SU-DHL-6 (cell line): ENCODE results near the gene SYTL2.
"Not testable (repeated sequence)": the region's sequence is repeated elsewhere in the genome, so short reads cannot be mapped to it uniquely, and the experiment has no call there.

ENCODE experiments used
- H2AFZ ChIP-seq: fragments of 200-600 bp; sonication (generic); 2 replicates; pipeline ENCODE4 v1.6.1; 2014; ENCODE audit warnings: low read depth, mild to moderate bottlenecking, moderate library complexity, mixed read lengths, antibody characterized with exemption, low read length; ENCODE audit not compliant: severe bottlenecking
- H3F3A ChIP-seq: fragments of 200-600 bp; shearing (Covaris generic); 2 replicates; pipeline ENCODE4 v1.6.0; 2016; ENCODE audit warnings: antibody characterized with exemption, mild to moderate bottlenecking; ENCODE audit not compliant: insufficient read depth
- H3K27ac ChIP-seq: fragments of 200-600 bp; sonication (generic); 2 replicates; pipeline ENCODE4 v1.5.1; 2016; ENCODE audit warnings: low read depth, mild to moderate bottlenecking, low read length, moderate library complexity, mixed read lengths
- H3K27me3 ChIP-seq: fragments of 200-600 bp; sonication (generic), shearing (Covaris generic); 2 replicates; pipeline ENCODE4 v1.6.0; 2014; ENCODE audit warnings: mild to moderate bottlenecking, low read length
- H3K36me3 ChIP-seq: fragments of 200-600 bp; sonication (generic); 2 replicates; pipeline ENCODE4 v1.6.1; 2014; ENCODE audit warnings: mild to moderate bottlenecking, low read length, mixed read lengths
- H3K4me2 ChIP-seq: fragments of 300-600, 200-600 bp; shearing (Covaris generic), sonication (generic); 2 replicates; pipeline ENCODE4 v1.6.0; 2014; ENCODE audit warnings: low read length, low read depth, mild to moderate bottlenecking; ENCODE audit not compliant: poor library complexity, severe bottlenecking
- H3K4me3 ChIP-seq: fragments of 200-600 bp; sonication (generic); 2 replicates; pipeline ENCODE4 v1.5.1; 2014; ENCODE audit warnings: antibody characterized with exemption, low read length, mild to moderate bottlenecking, mixed read lengths; ENCODE audit not compliant: insufficient read depth, poor library complexity, severe bottlenecking
- H3K79me2 ChIP-seq: fragments of 200-600 bp; sonication (generic); 2 replicates; pipeline ENCODE4 v1.6.1; 2014; ENCODE audit warnings: mild to moderate bottlenecking, low read length, moderate library complexity; ENCODE audit not compliant: insufficient read depth
- H3K9ac ChIP-seq: fragments of 200-600 bp; sonication (generic); 2 replicates; pipeline ENCODE4 v1.7.0; 2014; ENCODE audit warnings: mild to moderate bottlenecking, low read length
- H3K9me2 ChIP-seq: fragments of 200-600 bp; sonication (generic); replicated peaks from 2 replicates; pipeline ENCODE4 v1.6.1; 2014; ENCODE audit warnings: low read length; ENCODE audit not compliant: insufficient read depth
- H3K9me3 ChIP-seq: fragments of 200-600 bp; sonication (generic); 2 replicates; pipeline ENCODE4 v1.6.1; 2014; ENCODE audit warnings: low read length, mixed read lengths; ENCODE audit not compliant: insufficient read depth
- H4K20me1 ChIP-seq: fragments of 200-600 bp; sonication (generic); 2 replicates; pipeline ENCODE4 v1.6.1; 2014; ENCODE audit warnings: low read depth, mild to moderate bottlenecking, antibody characterized with exemption, low read length, moderate library complexity, mixed read lengths
- CTCF ChIP-seq: fragments of 200-600 bp; sonication (generic); IDR thresholded peaks from one replicate; pipeline ENCODE4 v1.5.1; 2017; ENCODE audit warnings: antibody characterized with exemption, mild to moderate bottlenecking, low read length, moderate library complexity; ENCODE audit not compliant: insufficient read depth, poor library complexity, severe bottlenecking
- EZH2phosphoT487 ChIP-seq: fragments of 200-600 bp; sonication (generic), shearing (Covaris generic); conservative IDR thresholded peaks from 2 replicates; pipeline ENCODE4 v1.6.1; 2018; ENCODE audit warnings: mild to moderate bottlenecking, antibody characterized with exemption, low read length, moderate library complexity, mixed read lengths

Gene SYTL2

GRCh38 chr11:85787168-85787567, 23.8 kb downstream of the SYTL2 start:
- Histone ChIP-seq H3K9ac (no peak overlapping the region), H3K4me2 (no peak overlapping the region), H3K4me3 (no peak overlapping the region), H2AFZ (no peak overlapping the region), H3F3A (0 out of 2 replicates have a peak, but pooled peaks cover 3% of the 10 kb centered on the region), H3K36me3 (no peaks in the 10 kb centered on the region), H3K9me2 (no peaks in the 10 kb centered on the region), H3K79me2 (no peaks in the 10 kb centered on the region), H4K20me1 (no peaks in the 10 kb centered on the region), H3K27ac (no peak overlapping the region), H3K9me3 (no peaks in the 10 kb centered on the region), H3K27me3 (no peaks in the 10 kb centered on the region)
- no peak for TF ChIP-seq EZH2phosphoT487
- TF ChIP-seq CTCF: no peak

GRCh38 chr11:85784480-85785265, 26.3 kb downstream of the SYTL2 start:
- H3K9me3 ChIP-seq: no peaks in the 10 kb centered on the region

GRCh38 chr11:85783758-85784157, 27.2 kb downstream of the SYTL2 start:
- no peaks in the 10 kb centered on the region for H3K36me3 ChIP-seq
- no peaks in the 10 kb centered on the region for H3K9me2 ChIP-seq
- no peak overlapping the region for H3K4me2 ChIP-seq
- TF ChIP-seq EZH2phosphoT487 (no peak), CTCF (no peak)
- H3K27ac ChIP-seq: no peak overlapping the region
- H3K4me3 ChIP-seq: no peak overlapping the region
- no peaks in the 10 kb centered on the region for H4K20me1 ChIP-seq
- H2AFZ ChIP-seq: no peak overlapping the region
- H3F3A ChIP-seq: 0 out of 2 replicates have a peak, but pooled peaks cover 3% of the 10 kb centered on the region
- H3K27me3 ChIP-seq: no peaks in the 10 kb centered on the region
- H3K9ac ChIP-seq: no peak overlapping the region
- no peaks in the 10 kb centered on the region for H3K9me3 ChIP-seq
- no peaks in the 10 kb centered on the region for H3K79me2 ChIP-seq

More at GRCh38 chr11:85784480-85785265, 26.3 kb downstream of the SYTL2 start:
- Histone ChIP-seq H4K20me1 (no peaks in the 10 kb centered on the region), H3K27me3 (no peaks in the 10 kb centered on the region), H3K9ac (no peak overlapping the region), H3K27ac (no peak overlapping the region), H3K79me2 (no peaks in the 10 kb centered on the region), H2AFZ (no peak overlapping the region), H3K9me2 (no peaks in the 10 kb centered on the region), H3K4me2 (no peak overlapping the region), H3K36me3 (no peaks in the 10 kb centered on the region), H3F3A (0 out of 2 replicates have a peak, but pooled peaks cover 3% of the 10 kb centered on the region), H3K4me3 (no peak overlapping the region)
- TF ChIP-seq CTCF (no peak), EZH2phosphoT487 (no peak)

- H3K36me3 ChIP-seq, H3K4me2 ChIP-seq, H3K9me3 ChIP-seq, H3F3A ChIP-seq, H3K9ac ChIP-seq, H2AFZ ChIP-seq, H3K9me2 ChIP-seq, H3K79me2 ChIP-seq, H4K20me1 ChIP-seq, H3K4me3 ChIP-seq, H3K27me3 ChIP-seq: not testable (repeated sequence)
- peak overlapping the region; percentile 32; the same call in 1 of the 2 replicates for H3K27ac ChIP-seq
These were observed 30.0 kb downstream of the SYTL2 start for GRCh38 chr11:85780780-85781517.
